Measurements from ENCODE around the gene CELSR1.

Gene CELSR1

DNA sequence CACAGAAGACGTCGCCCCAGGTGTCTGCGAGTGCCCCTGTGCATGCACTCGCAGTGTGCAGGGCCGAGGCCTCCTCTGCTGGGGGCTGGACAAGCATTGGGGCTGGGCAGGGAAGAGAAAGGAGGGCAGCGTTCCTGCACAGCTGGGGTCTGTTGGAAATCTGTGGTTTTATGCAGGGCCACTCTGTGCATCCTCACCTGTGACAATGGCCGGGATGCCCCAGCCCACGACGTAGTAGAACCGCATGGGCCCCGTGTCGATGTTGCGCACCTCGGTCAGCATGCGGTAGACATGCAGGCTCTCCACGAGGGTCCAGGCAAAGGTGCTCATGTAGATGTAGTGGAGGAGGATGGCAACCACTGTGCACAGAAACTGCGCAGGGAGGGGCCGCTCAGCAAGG lies 164.7 kb downstream of the CELSR1 start:
- TF ChIP-seq, protein P1, sequence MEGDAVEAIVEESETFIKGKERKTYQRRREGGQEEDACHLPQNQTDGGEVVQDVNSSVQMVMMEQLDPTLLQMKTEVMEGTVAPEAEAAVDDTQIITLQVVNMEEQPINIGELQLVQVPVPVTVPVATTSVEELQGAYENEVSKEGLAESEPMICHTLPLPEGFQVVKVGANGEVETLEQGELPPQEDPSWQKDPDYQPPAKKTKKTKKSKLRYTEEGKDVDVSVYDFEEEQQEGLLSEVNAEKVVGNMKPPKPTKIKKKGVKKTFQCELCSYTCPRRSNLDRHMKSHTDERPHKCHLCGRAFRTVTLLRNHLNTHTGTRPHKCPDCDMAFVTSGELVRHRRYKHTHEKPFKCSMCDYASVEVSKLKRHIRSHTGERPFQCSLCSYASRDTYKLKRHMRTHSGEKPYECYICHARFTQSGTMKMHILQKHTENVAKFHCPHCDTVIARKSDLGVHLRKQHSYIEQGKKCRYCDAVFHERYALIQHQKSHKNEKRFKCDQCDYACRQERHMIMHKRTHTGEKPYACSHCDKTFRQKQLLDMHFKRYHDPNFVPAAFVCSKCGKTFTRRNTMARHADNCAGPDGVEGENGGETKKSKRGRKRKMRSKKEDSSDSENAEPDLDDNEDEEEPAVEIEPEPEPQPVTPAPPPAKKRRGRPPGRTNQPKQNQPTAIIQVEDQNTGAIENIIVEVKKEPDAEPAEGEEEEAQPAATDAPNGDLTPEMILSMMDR (IDR thresholded peaks at IDR 0.05; ENCODE audit: insufficient read depth, missing control alignments): no peak
- DNase-seq (ENCODE audit: insufficient read length, low spot score) (no peak), FAIRE-seq (no peak)

DNA sequence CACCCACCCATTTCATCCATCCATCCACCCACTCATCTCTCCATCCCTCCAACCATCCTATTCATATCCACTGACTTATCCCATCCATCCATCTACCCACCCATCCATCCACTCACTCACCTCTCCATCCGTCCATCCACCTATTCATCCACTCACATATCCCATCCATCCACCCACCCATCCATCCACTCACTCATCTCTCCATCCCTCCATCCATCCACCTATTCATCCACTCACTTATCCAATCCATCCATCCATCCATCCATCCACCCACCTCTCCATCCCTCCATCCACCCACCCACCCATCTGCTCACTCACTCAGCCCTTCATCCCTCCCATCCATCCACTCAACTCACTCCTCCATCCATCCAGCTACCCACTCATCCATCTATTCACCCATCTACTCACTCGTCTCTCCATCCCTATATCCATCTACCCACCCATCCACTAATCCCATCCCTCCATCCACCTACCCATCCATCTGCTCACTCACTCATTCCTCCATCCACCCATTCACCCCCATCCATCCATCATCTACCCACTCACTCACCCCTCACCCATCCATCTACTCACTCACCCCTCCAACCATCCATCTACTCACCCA lies 165.7 kb downstream of the CELSR1 start:
- no peak for FAIRE-seq
- TF ChIP-seq, protein P1 (IDR thresholded peaks at IDR 0.05; ENCODE audit: insufficient read depth, missing control alignments): no peak
- DNase-seq (ENCODE audit: insufficient read length, low spot score): no peak

DNA sequence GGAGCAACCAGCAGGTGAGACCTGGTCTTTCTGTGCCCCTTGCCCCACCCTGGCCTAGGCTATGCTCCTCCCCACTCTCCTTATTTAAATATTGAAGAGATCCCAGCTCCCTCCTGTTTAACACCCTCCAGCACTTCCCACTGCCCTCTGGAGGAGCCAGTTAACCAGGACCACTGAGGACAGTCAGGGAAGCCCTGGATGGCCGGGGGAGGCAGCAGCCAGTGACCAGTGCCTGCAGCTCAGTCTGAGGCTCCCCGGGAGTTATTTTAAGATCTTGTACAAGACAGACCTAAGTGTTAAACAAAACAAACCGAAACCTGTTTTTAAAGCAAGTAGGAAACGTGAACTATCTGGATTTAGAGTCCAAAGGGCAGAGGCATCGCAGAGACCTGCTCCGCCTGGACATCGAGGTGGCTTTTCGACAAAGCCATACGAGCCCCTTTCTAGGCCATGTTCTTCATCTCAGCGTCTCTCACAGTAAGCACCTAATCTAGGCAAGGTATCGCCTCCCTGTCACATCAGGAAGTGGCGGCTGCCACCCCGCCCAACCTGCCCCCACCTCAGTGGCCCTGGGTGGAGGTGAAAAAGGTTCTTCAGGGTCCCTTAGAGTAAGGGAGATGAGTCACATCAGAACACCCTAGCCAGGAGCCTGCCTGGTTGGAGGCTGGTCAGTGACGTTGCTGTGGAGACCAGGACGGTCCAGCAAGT lies 166.7 kb downstream of the CELSR1 start:
- no peak for FAIRE-seq
- no peak for DNase-seq (ENCODE audit: insufficient read length, low spot score)
- TF ChIP-seq, protein P1 (IDR thresholded peaks at IDR 0.05; ENCODE audit: insufficient read depth, missing control alignments): no peak

DNA sequence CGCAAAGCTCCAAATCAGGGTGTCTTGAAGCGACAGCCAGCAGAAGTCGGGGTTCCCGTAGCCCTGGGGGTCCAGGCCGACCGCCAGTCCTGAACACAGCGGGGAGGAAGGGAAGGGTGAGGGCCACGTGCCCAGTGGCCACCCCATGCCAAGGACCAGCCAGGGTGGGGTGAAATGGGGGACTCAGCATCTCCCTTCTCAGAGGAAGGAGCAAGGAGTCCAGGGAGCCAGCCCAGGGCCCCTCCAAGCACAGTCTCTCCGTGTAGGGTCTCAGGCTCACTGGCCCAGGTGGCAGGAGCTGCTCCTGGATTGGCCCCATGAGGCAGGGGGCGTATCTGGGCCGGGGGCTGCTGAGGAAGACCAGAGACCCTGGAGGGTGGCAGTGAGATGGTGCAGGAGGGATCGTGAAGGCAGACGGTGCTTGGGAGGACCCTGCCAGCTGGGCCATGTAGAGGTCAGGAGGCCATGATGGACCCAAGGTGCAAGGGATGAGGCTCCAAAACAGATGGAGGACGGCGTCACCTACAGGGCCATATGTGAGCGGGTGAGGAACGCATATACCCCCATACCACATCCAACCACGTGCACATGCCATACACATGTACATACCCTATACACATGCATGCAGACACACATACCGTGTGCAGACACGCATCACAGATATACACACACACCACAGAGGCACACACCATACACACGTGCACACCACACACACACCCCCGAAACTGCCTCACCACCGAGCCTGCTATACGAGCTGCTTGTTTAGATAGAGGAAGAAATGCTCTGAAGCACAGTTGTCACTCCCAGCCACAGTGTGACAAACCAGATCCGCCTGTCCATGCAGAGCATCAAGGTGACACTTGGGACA lies 167.5 kb downstream of the CELSR1 start:
- FAIRE-seq (no peak), DNase-seq (ENCODE audit: insufficient read length, low spot score) (no peak)

DNA sequence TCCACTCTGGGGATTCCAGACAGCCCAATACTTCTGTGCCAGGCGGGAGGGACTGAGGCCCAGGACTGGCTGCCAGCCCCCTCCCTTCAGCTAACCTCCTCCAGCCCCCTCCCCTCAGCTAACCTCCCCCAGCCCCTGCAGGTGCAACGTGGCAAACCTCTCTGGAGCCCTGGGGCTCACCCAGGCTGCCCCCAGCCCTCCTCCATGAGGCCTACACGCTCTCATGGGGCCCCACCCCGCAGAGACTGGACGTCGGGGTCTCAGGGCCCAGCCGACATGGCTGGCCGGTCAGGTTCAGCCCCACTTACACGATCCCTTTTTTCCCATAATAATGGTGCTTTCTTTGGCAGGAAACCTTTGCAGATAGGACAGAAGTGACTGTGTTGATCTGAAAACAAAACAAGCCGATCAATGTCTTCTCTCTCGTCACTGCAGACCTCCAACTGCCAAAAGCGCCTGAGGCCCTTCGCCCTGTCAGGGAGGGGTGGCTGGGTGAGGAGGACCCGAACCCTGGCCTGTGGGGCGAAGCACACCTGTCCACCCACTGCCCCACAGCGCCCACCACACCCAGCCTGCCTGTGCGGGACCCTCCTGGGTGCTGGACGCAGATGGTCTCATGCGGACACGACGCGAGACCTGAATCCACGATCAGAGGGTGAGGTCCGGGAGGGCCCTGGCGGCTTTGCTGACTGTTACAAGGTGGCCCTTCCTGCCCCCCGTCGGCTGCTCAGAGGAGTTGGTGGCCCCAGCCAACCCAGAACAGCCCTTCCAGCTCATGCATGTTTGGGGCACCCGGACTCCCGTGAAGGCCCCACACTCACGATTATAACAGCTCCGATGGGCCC lies 168.3 kb downstream of the CELSR1 start:
- TF ChIP-seq, protein P1 (IDR thresholded peaks at IDR 0.05; ENCODE audit: insufficient read depth, missing control alignments): no peak

More for the DNA sequence above, 167.5 kb downstream of the CELSR1 start:
- TF ChIP-seq, protein P1 (IDR thresholded peaks at IDR 0.05; ENCODE audit: insufficient read depth, missing control alignments): no peak

DNA sequence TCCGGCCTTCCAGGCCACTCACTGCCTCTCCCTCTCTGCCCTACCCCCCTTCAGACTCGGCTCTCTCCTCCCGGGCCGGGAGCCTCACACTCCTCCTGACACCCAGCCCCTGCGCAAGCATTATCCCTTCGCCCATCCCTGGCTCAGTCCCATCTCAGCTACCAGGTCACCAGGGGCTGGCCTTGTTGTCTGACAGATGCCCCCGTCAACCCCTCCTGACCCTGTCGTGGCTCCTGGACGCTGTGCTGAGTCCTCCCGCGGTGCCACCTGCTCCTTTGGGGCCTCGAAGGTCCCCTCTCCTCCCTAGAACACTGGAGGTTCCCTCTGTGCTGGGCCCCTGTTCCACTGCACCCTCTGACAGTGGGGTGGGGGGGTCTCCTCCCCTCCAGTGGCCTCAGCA lies 169.0 kb downstream of the CELSR1 start:
- DNase-seq (ENCODE audit: insufficient read length, low spot score): no peak
- no peak for FAIRE-seq
- TF ChIP-seq, protein P1 (IDR thresholded peaks at IDR 0.05; ENCODE audit: insufficient read depth, missing control alignments): no peak

More for the DNA sequence above, 168.3 kb downstream of the CELSR1 start:
- FAIRE-seq: no peak
- no peak for DNase-seq (ENCODE audit: insufficient read length, low spot score)
